K562 (cell line): ENCODE data around the gene PI4K2A. TPM values are rescaled to one million over a fixed set of nuclear protein-coding genes. Genes with fewer than 3 reads are reported as not detected.

Source experiments
- C11orf30 ChIP-seq: fragments of 450-650 bp; IDR thresholded peaks from 2 replicates; pipeline ENCODE4 v1.6.1; 2016; ENCODE audit warnings: low read depth, mild to moderate bottlenecking
- CHD2 ChIP-seq: IDR thresholded peaks from 2 replicates; pipeline ENCODE4 v1.6.1; 2011; ENCODE audit warnings: low read depth, low read length
- ETV1 ChIP-seq: fragments of 450-650 bp; conservative IDR thresholded peaks from 2 replicates; pipeline ENCODE4 v1.6.1; 2016; ENCODE audit warnings: missing genetic modification characterization, control low read depth, low read depth, missing compliant biosample characterization
- GTF2A2 ChIP-seq: IDR thresholded peaks from 2 replicates; pipeline ENCODE4 v1.6.1; 2016; ENCODE audit warnings: mild to moderate bottlenecking, missing genetic modification characterization, missing compliant biosample characterization
- KAT2B ChIP-seq: IDR thresholded peaks from one replicate; pipeline ENCODE4 v1.6.1; 2012; ENCODE audit warnings: low read depth, mild to moderate bottlenecking, control low read depth, inconsistent platforms, low read length, moderate library complexity
- KLF6 ChIP-seq: fragments of 250-450 bp; sonication (Bioruptor Pico); IDR thresholded peaks from 2 replicates; pipeline ENCODE4 v1.4.0; 2020; ENCODE audit warnings: mild to moderate bottlenecking, moderate library complexity, borderline replicate concordance
- PHTF2 ChIP-seq: fragments of 250-450 bp; sonication (Bioruptor Pico); IDR thresholded peaks from 2 replicates; pipeline ENCODE4 v1.5.0; 2021; ENCODE audit warnings: mild to moderate bottlenecking
- PTTG1 ChIP-seq: fragments of 450-650 bp; IDR thresholded peaks from 2 replicates; pipeline ENCODE4 v1.6.1; 2016; ENCODE audit warnings: low read depth, mild to moderate bottlenecking, missing genetic modification characterization, missing compliant biosample characterization
- ZNF780A ChIP-seq: fragments of 250-450 bp; sonication (Bioruptor Pico); IDR thresholded peaks from 2 replicates; pipeline ENCODE4 v1.5.0; 2021; ENCODE audit warnings: mild to moderate bottlenecking
- ZNF785 ChIP-seq: fragments of 250-450 bp; sonication (Bioruptor Pico); IDR thresholded peaks from 2 replicates; pipeline ENCODE4 v1.4.0; 2020; ENCODE audit warnings: mild to moderate bottlenecking
- polyA plus RNA-seq, 8 experiments: library from polyadenylated mRNA; depleted of rRNA in 4 of 8; stranded (reverse) in 5 of 8; unstranded in 3 of 8; fragments of >200 nt; fragmentation: Nextera tagmentation in 2 of 8; fragmentation: Illumina TruSeq in 1 of 8; extraction: Ambion mirVana in 2 of 8; extraction: Trizol in 1 of 8; gene quantifications; 2 replicates each; pipeline versions ENCODE4 v1.2.1 to v1.2.3, GENCODE V29; 2011 to 2014; ENCODE audit warnings: inconsistent platforms in 1 of 8, missing spikeins in 1 of 8
- total RNA-seq, 7 experiments: library from RNA; depleted of rRNA in 6 of 7; stranded (reverse); fragments of >200 nt in 6 of 7; fragmentation: Illumina TruSeq in 2 of 7; extraction: Trizol in 2 of 7; gene quantifications; 2 replicates each; pipeline versions ENCODE4 v1.2.1 to v1.2.3, GENCODE V29; 2011 to 2021; ENCODE audit warnings: low replicate concordance in 1 of 7
- TF ChIP-seq, protein P1 (sequence below): fragments of 450-650 bp; IDR thresholded peaks from 2 replicates; pipeline ENCODE4 v1.6.1; 2016; ENCODE audit warnings: missing biosample characterization, missing genetic modification characterization
- TF ChIP-seq, protein P2 (sequence below), 2 experiments: fragments of 450-650 bp in 1 of 2; sonication (generic) in 1 of 2; formaldehyde crosslinking in 1 of 2; IDR thresholded peaks; 2 replicates each; pipeline versions ENCODE4 v1.7.1 to v1.9.0; 2016 to 2022; ENCODE audit warnings: inconsistent platforms in 1 of 2, mild to moderate bottlenecking in 1 of 2, missing genetic modification reagents in 1 of 2
- TF ChIP-seq, protein P3 (sequence below), 2 experiments: fragments of 250-450 bp in 1 of 2; fragments of 450-650 bp in 1 of 2; sonication (Bioruptor Pico) in 1 of 2; IDR thresholded peaks; 2 replicates each; pipeline versions ENCODE4 v1.6.1 to v1.8.0; 2016 to 2021; ENCODE audit warnings: mild to moderate bottlenecking in 2 of 2, moderate library complexity in 2 of 2, missing compliant biosample characterization in 1 of 2, missing genetic modification characterization in 1 of 2
- TF ChIP-seq, protein P4 (sequence below): sonication (generic); formaldehyde crosslinking; IDR thresholded peaks from 2 replicates; pipeline ENCODE4 v1.9.0; 2022; ENCODE audit warnings: mild to moderate bottlenecking, missing genetic modification reagents

Gene PI4K2A
- total and polyA plus RNA-seq, 9 of the 15 experiments (the other 6 are each of a cell fraction or from before 2014, with no cell fraction given), result 4.4 to 28.4 (median 16.5) TPM

DNA sequence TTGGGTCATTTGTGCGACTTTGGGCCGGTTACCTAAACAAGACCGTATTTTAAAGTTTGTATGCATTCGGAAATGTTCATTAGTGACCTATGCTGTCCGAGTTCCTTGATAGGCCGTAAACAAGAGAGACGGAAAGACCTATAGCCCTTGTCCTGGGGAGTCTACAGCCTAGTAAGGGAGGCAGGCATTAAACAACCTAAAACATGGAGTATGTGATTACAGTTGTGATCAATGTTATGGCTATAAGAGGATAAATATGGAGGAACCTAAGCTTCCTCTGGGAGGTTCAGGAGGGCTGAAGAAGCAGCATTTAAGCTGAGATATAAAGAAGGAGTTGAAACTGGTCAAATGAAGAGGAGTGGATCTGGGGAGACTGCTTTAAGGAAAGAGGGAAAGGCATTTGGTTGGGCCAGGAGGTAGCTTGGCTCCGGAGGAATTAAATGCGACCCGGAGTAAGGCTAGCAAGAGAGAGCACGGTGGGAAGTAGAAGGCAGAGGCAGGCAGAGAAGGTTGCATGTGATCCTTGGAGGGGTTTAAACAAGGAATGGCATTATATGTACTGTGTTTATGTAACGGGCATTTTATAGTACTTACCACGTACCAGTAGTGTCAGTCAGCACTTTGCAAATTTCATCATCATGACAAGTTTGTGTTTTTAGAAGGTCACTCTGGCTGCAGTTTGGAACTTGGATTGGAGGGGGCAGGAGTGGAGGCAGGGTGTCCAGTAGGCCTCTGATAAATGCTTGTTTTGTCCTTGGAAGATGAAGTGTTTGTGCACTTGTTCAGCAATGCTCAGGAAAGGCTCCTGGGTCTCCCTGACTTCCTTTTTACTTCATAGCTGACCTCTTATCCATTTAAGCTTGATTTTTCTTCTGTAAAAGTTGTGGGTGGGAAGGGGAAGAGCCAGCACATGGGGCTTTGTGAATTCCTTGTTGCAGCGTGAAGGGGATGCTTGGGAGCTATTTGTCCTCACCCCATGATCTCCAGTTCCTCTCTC lies 47.6 kb downstream of the PI4K2A start (continued):
- TF ChIP-seq, protein P1, sequence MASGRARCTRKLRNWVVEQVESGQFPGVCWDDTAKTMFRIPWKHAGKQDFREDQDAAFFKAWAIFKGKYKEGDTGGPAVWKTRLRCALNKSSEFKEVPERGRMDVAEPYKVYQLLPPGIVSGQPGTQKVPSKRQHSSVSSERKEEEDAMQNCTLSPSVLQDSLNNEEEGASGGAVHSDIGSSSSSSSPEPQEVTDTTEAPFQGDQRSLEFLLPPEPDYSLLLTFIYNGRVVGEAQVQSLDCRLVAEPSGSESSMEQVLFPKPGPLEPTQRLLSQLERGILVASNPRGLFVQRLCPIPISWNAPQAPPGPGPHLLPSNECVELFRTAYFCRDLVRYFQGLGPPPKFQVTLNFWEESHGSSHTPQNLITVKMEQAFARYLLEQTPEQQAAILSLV, result 0 out of 2 replicates have a peak, but pooled peaks have one; percentile 12
- TF ChIP-seq ZNF785 (CRISPR knock-in tag), result 0 out of 2 replicates have a peak, but pooled peaks have one; percentile 41
- no peak for TF ChIP-seq KLF6 (CRISPR knock-in tag)
- TF ChIP-seq KAT2B, result no peak
- no peak for TF ChIP-seq ETV1 (tag)
- TF ChIP-seq, protein P2, sequence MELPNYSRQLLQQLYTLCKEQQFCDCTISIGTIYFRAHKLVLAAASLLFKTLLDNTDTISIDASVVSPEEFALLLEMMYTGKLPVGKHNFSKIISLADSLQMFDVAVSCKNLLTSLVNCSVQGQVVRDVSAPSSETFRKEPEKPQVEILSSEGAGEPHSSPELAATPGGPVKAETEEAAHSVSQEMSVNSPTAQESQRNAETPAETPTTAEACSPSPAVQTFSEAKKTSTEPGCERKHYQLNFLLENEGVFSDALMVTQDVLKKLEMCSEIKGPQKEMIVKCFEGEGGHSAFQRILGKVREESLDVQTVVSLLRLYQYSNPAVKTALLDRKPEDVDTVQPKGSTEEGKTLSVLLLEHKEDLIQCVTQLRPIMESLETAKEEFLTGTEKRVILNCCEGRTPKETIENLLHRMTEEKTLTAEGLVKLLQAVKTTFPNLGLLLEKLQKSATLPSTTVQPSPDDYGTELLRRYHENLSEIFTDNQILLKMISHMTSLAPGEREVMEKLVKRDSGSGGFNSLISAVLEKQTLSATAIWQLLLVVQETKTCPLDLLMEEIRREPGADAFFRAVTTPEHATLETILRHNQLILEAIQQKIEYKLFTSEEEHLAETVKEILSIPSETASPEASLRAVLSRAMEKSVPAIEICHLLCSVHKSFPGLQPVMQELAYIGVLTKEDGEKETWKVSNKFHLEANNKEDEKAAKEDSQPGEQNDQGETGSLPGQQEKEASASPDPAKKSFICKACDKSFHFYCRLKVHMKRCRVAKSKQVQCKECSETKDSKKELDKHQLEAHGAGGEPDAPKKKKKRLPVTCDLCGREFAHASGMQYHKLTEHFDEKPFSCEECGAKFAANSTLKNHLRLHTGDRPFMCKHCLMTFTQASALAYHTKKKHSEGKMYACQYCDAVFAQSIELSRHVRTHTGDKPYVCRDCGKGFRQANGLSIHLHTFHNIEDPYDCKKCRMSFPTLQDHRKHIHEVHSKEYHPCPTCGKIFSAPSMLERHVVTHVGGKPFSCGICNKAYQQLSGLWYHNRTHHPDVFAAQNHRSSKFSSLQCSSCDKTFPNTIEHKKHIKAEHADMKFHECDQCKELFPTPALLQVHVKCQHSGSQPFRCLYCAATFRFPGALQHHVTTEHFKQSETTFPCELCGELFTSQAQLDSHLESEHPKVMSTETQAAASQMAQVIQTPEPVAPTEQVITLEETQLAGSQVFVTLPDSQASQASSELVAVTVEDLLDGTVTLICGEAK (IDR thresholded peaks at IDR 0.05), result no peak
- TF ChIP-seq, protein P2 (CRISPR knock-in tag; IDR thresholded peaks at IDR 0.05), result no peak
- TF ChIP-seq, protein P3, sequence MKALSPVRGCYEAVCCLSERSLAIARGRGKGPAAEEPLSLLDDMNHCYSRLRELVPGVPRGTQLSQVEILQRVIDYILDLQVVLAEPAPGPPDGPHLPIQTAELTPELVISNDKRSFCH (CRISPR knock-in tag; IDR thresholded peaks at IDR 0.05), result no peak
- TF ChIP-seq, protein P3 (tag; IDR thresholded peaks at IDR 0.05), result peak; percentile 67
- no peak for TF ChIP-seq CHD2
- no peak for TF ChIP-seq PHTF2 (CRISPR knock-in tag)
- TF ChIP-seq ZNF780A (CRISPR knock-in tag), result no peak
- 0 out of 2 replicates have a peak, but pooled peaks have one; percentile 27 for TF ChIP-seq GTF2A2 (tag)
- TF ChIP-seq C11orf30, result peak; percentile 51; the same call in 1 of the 2 replicates
- 0 out of 2 replicates have a peak, but pooled peaks have one; percentile 50 for TF ChIP-seq PTTG1 (tag)
- TF ChIP-seq, protein P4, sequence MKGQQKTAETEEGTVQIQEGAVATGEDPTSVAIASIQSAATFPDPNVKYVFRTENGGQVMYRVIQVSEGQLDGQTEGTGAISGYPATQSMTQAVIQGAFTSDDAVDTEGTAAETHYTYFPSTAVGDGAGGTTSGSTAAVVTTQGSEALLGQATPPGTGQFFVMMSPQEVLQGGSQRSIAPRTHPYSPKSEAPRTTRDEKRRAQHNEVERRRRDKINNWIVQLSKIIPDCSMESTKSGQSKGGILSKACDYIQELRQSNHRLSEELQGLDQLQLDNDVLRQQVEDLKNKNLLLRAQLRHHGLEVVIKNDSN (CRISPR knock-in tag), result no peak
